Smooth muscle cell (in vitro differentiated cells): ENCODE measurements around the gene CCBE1. TPM values are rescaled to one million over a fixed set of nuclear protein-coding genes. Genes with fewer than 3 reads are reported as not detected.

Source experiments
- DNase-seq: peaks from one replicate; lab custom pipeline; 2025; ENCODE audit not compliant: unreplicated experiment; lab: John Stamatoyannopoulos, UW
- H2AFZ ChIP-seq: fragments of 200-600 bp; sonication (generic); 2 replicates; pipeline ENCODE4 v1.6.0; 2016; ENCODE audit warnings: antibody characterized with exemption, low read depth, mild to moderate bottlenecking
- H3F3A ChIP-seq: fragments of 200-600 bp; sonication (generic); 2 replicates; pipeline ENCODE4 v1.6.0; 2017; ENCODE audit warnings: antibody characterized with exemption, low read depth
- H3K27ac ChIP-seq: fragments of 200-600 bp; sonication (generic); 2 replicates; pipeline ENCODE4 v1.5.1; 2016; ENCODE audit warnings: low read depth, mild to moderate bottlenecking
- H3K27me3 ChIP-seq: fragments of 200-600 bp; sonication (generic); 2 replicates; pipeline ENCODE4 v1.6.1; 2016; ENCODE audit warnings: low read depth, mild to moderate bottlenecking
- H3K36me3 ChIP-seq: fragments of 200-600 bp; sonication (generic); 2 replicates; pipeline ENCODE4 v1.5.1; 2016; ENCODE audit warnings: low read depth
- H3K4me1 ChIP-seq: fragments of 200-600 bp; sonication (generic); 2 replicates; pipeline ENCODE4 v1.5.1; 2016; ENCODE audit warnings: low read depth
- H3K4me2 ChIP-seq: fragments of 200-600 bp; sonication (generic); 2 replicates; pipeline ENCODE4 v1.6.0; 2016; ENCODE audit warnings: mild to moderate bottlenecking
- H3K4me3 ChIP-seq: fragments of 200-600 bp; sonication (generic); 2 replicates; pipeline ENCODE4 v1.5.1; 2016; ENCODE audit warnings: mild to moderate bottlenecking
- H3K79me2 ChIP-seq: fragments of 200-600 bp; sonication (generic); 2 replicates; pipeline ENCODE4 v1.6.0; 2016; ENCODE audit warnings: low read depth, mild to moderate bottlenecking
- H3K9ac ChIP-seq: fragments of 200-600 bp; sonication (generic); 2 replicates; pipeline ENCODE4 v1.6.0; 2016; ENCODE audit warnings: low read depth
- H3K9me3 ChIP-seq: fragments of 200-600 bp; sonication (generic); replicated peaks from 2 replicates; pipeline ENCODE4 v1.5.1; 2016; ENCODE audit warnings: low read depth
- H4K20me1 ChIP-seq: fragments of 200-600 bp; sonication (generic); 2 replicates; pipeline ENCODE4 v1.6.0; 2016; ENCODE audit warnings: low read depth
- CTCF ChIP-seq: fragments of 200-600 bp; sonication (generic); IDR thresholded peaks from 2 replicates; pipeline ENCODE4 v1.5.1; 2017; ENCODE audit warnings: borderline replicate concordance, mild to moderate bottlenecking, antibody characterized with exemption; ENCODE audit not compliant: insufficient read depth, poor library complexity, severe bottlenecking
- WGBS: methylation state at CpG from one replicate; pipeline ENCODE4 v1.1.7; 2016; ENCODE audit warnings: low lambda C conversion rate; 5-methylcytosine and 5-hydroxymethylcytosine counted together
- polyA plus RNA-seq: library from polyadenylated mRNA; unstranded; fragments of >200 nt; fragmentation: Nextera tagmentation; extraction: Ambion mirVana; gene quantifications from 2 replicates; pipeline ENCODE4 v1.2.1, GENCODE V29; 2016
- total RNA-seq: library from RNA; depleted of rRNA; stranded (reverse); fragments of >200 nt; gene quantifications from 2 replicates; pipeline ENCODE4 v1.2.3, GENCODE V29; 2014

Gene CCBE1
- total and polyA plus RNA-seq, 2 experiments from 2014 or later: 3.1 TPM; not detected in 1

- DNase-seq: no peak
- no peaks in the 10 kb centered on the region for H3K36me3 ChIP-seq
- no peak overlapping the region for H3K4me3 ChIP-seq
- H2AFZ ChIP-seq: no peak overlapping the region
- no peak for TF ChIP-seq CTCF
- H3F3A ChIP-seq: no peaks in the 10 kb centered on the region
- no peak overlapping the region for H3K4me2 ChIP-seq
- WGBS: 73% methylated on average over 2 of the region's 2 CpGs
- H3K79me2 ChIP-seq: no peaks in the 10 kb centered on the region
- H3K27me3 ChIP-seq: peaks cover 52% of the 10 kb centered on the region
- H4K20me1 ChIP-seq: no peaks in the 10 kb centered on the region
- H3K9ac ChIP-seq: no peak overlapping the region
- H3K4me1 ChIP-seq: no peaks in the 10 kb centered on the region
- H3K27ac ChIP-seq: no peak overlapping the region
- no peaks in the 10 kb centered on the region for H3K9me3 ChIP-seq
Measured at GRCh38 chr18:59661891-59662701, 35.1 kb downstream of the CCBE1 start.

- no peaks in the 10 kb centered on the region for H3K4me1 ChIP-seq
- no peak for DNase-seq
Measured at GRCh38 chr18:59660786-59661743, 36.2 kb downstream of the CCBE1 start.

GRCh38 chr18:59660366-59660765 is 36.9 kb downstream of the CCBE1 start:
- H4K20me1 ChIP-seq: no peaks in the 10 kb centered on the region
- H3K4me1 ChIP-seq: no peaks in the 10 kb centered on the region
- H3K9me3 ChIP-seq: no peaks in the 10 kb centered on the region
- DNase-seq: no peak
- TF ChIP-seq CTCF: no peak
- no peak overlapping the region for H3K4me3 ChIP-seq
- H3K27me3 ChIP-seq: peaks cover 56% of the 10 kb centered on the region
- H3K4me2 ChIP-seq: no peak overlapping the region
- no peaks in the 10 kb centered on the region for H3K79me2 ChIP-seq
- no peak overlapping the region for H3K27ac ChIP-seq
- H3F3A ChIP-seq: no peaks in the 10 kb centered on the region
- H3K9ac ChIP-seq: no peak overlapping the region
- no peak overlapping the region for H2AFZ ChIP-seq
- WGBS: 86% methylated on average over 4 of the region's 4 CpGs
- H3K36me3 ChIP-seq: no peaks in the 10 kb centered on the region

More at GRCh38 chr18:59660786-59661743, 36.2 kb downstream of the CCBE1 start:
- no peak for TF ChIP-seq CTCF
- no peaks in the 10 kb centered on the region for H3K36me3 ChIP-seq
- no peaks in the 10 kb centered on the region for H4K20me1 ChIP-seq
- H3K27me3 ChIP-seq: peaks cover 52% of the 10 kb centered on the region
- H3K4me3 ChIP-seq: no peak overlapping the region
- H3F3A ChIP-seq: no peaks in the 10 kb centered on the region
- no peaks in the 10 kb centered on the region for H3K79me2 ChIP-seq
- H3K4me2 ChIP-seq: no peak overlapping the region
- H3K9me3 ChIP-seq: no peaks in the 10 kb centered on the region
- WGBS: 90% methylated on average over 8 of the region's 8 CpGs
- no peak overlapping the region for H3K27ac ChIP-seq
- no peak overlapping the region for H2AFZ ChIP-seq
- no peak overlapping the region for H3K9ac ChIP-seq
